Skin epidermis (tissue), 12 donors: ENCODE measurements around the gene CD300LF.

ENCODE experiments used
- H3K27ac ChIP-seq, 21 experiments: fragments of 200-600 bp; sonication (generic) in 11 of 21; one replicate each; pipeline ENCODE4 v1.5.0; 2020; ENCODE audit warnings: mild to moderate bottlenecking in 3 of 21, inconsistent platforms in 2 of 21, moderate library complexity in 2 of 21
- H3K4me3 ChIP-seq, 7 experiments: fragments of 200-600 bp; sonication (generic) in 2 of 7; one replicate each; pipeline ENCODE4 v1.5.0; 2020; ENCODE audit warnings: inconsistent platforms in 2 of 7, mild to moderate bottlenecking in 2 of 7, moderate library complexity in 1 of 7

The CD300LF gene

GRCh38 chr17:74659889-74660288 is 52.8 kb downstream of the CD300LF start:
- no peak overlapping the region for H3K27ac ChIP-seq
- H3K4me3 ChIP-seq: no peak overlapping the region

- H3K4me3 ChIP-seq: no peak overlapping the region
These were observed 54.1 kb downstream of the CD300LF start for GRCh38 chr17:74658620-74659019.

GRCh38 chr17:74654742-74655141 is 58.0 kb downstream of the CD300LF start:
- H3K4me3 ChIP-seq: no peak overlapping the region
- no peak overlapping the region for H3K27ac ChIP-seq

More at GRCh38 chr17:74658620-74659019, 54.1 kb downstream of the CD300LF start:
- no peak overlapping the region for H3K27ac ChIP-seq

GRCh38 chr17:74652020-74652419 is 60.7 kb downstream of the CD300LF start:
- Histone ChIP-seq H3K27ac (no peak overlapping the region), H3K4me3 (no peak overlapping the region)

GRCh38 chr17:74649909-74650308 is 62.8 kb downstream of the CD300LF start:
- H3K4me3 ChIP-seq: no peak overlapping the region

GRCh38 chr17:74647871-74648672 is 64.7 kb downstream of the CD300LF start:
- H3K27ac ChIP-seq: no peak overlapping the region

More at GRCh38 chr17:74649909-74650308, 62.8 kb downstream of the CD300LF start:
- H3K27ac ChIP-seq: no peak overlapping the region

GRCh38 chr17:74646231-74646630 is 66.5 kb downstream of the CD300LF start:
- Histone ChIP-seq H3K27ac (no peak overlapping the region), H3K4me3 (no peak overlapping the region)

More at GRCh38 chr17:74647871-74648672, 64.7 kb downstream of the CD300LF start:
- H3K4me3 ChIP-seq: no peak overlapping the region

- Histone ChIP-seq H3K4me3 (no peak overlapping the region), H3K27ac (no peak overlapping the region)
These were observed 67.7 kb downstream of the CD300LF start for GRCh38 chr17:74645010-74645409.

GRCh38 chr17:74644419-74644818 is 68.3 kb downstream of the CD300LF start:
- Histone ChIP-seq H3K4me3 (no peak overlapping the region), H3K27ac (no peak overlapping the region)
